GM19023 (cell line): ENCODE data around the gene STRN.
"Not testable (repeated sequence)": the region's sequence is repeated elsewhere in the genome, so short reads cannot be mapped to it uniquely, and the experiment has no call there.

ENCODE experiments used
- ATAC-seq: cut with Tn5 transposase; IDR thresholded peaks from one replicate; pipeline ENCODE4 v1.9.1; 2021; ENCODE audit warnings: mild to moderate bottlenecking, moderate library complexity; ENCODE audit not compliant: unreplicated experiment

The STRN gene

DNA sequence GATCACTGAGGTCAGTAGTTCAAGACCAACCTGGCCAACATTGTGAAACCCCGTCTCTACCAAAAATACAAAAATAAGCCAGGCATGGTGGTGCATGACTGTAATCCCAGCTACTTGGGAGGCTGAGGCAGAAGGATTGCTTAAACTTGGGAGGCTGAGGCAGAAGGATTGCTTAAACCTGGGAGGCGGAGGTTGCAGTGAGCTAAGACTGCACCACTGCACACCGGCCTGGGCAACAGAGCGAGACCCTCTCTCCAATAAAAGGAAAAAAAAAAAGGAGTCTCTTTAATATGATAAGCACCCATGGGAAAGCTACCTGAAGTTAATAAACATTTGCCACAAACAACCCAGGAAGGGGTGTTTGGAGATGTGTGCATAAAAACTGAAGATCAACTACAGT, 2.6 kb downstream of the STRN start:
- no peak for ATAC-seq

DNA sequence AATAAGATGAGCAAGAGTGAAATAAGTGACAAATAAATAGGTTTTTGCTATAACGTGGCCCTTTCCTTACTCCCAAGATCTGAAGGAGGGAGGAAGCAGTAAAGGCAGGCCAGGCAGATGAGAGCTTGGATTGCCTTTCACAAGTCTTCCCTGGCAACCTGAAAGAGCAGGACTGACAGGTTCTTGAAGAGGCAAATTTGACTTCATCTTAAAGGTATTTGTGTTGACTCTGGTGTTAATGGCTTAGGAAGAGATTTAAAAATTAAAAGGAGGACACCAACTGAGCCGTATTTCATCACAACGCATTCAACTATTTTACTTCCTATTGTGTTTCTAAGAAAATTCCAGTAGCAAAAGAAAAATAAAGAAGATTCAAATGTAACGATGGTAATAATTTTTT, 3.2 kb downstream of the STRN start:
- no peak for ATAC-seq

DNA sequence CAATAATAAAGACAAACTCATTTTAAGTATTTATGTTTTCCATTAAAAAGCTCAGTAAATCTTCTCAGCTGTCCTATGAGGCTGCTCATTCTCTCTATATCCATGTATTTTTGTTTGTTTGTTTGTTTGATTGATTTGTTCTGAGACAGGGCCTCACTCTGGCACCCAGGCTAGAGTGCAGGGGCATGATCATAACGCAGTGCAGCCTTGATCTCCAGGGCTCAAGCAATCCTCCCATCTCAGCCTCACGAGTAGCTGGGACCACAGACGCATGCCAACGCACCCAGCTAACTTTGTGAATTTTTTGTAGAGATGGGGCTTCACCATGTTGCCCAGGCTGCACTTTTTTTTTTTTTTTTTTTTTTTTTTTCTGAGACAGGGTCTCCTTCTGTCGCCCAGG, 5.6 kb downstream of the STRN start:
- no peak for ATAC-seq

DNA sequence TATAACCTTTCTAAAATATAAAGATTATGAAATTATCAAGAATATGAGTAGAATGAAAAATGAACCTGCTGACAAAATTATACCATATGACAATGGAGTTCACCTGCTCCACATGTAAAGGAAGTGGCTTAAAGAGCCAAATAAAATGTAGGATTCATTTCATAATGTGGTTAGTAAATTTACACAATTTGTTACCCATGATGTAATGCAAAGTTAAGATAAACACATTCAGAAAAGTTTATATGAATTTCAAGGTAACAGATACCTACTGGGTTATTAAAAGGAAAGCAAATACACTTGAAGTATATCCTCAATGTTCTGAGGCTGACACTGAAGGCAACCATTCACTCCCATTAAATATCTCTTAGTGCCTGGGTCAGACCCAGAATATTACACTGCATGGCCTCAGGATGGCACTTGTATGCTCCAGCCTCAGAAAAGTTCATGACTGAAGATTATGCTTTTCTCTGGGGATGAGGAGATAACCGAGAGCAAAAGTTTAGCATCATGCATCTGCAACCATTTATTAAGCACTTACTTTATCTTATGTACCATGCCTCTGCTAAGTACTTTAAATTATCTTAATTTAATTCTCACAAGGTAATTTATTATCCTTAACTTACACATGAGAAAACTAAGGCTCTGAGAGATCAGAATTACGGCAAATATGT, 6.2 kb downstream of the STRN start:
- ATAC-seq = no peak

DNA sequence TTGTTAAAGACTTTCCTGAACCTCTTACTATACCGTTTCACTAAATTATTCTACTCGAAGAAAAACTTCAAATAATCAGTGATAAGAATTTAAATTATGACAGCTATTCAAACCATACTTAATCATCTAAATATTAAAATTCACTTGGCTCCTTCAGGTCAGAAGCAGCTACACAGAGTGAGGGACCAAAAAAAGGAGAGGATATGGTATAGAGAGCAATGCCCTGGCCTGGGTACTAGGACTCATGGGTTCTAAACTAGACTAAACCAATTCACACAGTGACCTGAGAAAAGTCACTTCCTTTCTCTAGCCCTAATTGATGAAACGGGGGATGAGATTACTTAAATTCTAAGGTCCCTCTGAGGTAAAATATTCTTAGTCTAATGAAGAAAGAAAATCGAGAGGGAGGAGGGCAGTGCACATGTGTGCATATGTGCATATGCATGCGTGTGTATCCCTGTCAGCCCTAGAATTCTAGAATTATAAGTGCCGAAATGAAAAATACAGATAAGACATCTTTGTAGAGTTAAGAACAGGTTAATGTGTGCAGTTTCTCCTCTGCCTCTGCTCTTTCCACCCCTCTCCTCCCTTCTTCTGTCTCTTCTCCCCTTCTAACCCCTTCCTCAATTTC, 11.2 kb downstream of the STRN start:
- ATAC-seq = no peak

DNA sequence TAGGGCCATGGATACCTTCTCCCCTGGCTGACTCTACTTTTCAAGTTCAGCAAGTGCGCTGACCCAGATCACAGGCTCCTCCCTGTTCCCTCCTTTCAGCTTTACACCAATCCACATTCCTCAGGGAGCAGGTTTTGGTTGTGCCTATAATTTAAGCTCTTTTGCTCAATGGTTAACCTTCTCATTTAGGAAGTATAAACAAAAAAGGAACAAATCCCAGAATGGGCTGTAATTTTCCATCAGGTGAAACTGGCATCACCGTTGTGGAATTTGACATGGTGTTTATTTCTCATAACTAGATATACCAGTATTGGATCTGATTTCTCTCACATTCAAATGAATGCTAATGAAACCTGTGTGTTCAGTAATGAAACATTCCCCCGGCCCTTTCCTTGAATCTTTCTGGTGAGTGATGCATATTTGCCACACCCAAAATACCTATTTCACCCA, 13.6 kb downstream of the STRN start:
- ATAC-seq = no peak

DNA sequence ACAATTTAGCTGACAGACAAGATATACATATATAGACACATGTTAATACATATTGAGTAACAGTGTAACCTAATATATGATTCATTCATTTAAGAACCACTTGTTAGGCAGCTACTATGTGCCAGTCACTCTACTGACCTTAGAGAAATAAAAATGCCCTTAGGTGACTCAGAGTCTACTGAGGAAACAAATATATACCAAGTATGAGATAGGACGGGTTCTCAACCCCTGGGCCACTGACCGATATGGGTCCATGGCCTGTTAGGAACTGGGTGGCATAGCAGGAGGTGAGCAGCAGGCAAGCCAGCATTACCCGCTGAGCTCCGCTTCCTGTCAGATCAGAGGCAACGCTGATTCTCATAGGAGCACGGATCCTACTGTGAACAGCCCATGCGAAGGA, 14.8 kb downstream of the STRN start:
- no peak for ATAC-seq

DNA sequence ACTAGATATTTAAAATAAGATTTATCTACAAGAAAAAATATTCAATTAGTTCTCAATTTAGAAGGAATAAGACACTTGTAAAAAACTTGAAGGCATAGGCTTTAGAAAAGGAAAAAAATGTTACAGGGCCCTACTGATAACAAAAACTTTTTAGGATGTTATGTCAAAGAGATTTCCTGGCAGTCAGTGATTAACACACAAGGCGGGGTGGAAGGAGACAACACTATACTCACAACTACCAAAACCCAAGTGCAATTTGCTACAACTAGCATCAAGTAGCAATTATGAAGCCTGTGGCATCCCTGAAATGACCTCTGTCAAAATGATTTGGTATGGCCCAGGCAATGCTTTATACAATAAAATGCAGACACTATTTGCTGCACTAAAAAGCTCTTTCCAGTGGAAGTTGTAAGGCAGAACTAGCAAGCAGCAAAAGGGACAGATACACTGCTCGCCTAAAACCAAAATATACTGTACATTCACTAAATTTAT, 15.3 kb downstream of the STRN start:
- ATAC-seq = no peak

DNA sequence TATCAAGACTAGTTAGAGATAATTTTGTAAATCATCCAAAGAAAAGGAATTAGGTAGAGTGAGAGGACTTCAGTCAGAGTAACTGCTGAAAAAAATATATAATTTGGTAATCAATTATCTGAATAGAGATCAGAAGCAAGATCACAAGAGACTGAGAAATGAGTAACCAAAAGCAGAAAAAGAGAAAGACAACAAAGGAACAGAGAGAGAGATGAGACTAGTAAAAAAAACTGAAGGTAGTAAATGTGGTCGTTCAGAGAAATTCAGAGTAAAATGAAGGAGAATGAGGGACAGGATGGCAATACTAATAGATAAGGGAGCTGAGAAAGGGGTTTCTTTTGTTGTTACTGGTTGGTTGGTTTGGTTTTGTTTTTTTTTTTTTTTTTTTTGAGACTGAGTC, 16.5 kb downstream of the STRN start:
- no peak for ATAC-seq

DNA sequence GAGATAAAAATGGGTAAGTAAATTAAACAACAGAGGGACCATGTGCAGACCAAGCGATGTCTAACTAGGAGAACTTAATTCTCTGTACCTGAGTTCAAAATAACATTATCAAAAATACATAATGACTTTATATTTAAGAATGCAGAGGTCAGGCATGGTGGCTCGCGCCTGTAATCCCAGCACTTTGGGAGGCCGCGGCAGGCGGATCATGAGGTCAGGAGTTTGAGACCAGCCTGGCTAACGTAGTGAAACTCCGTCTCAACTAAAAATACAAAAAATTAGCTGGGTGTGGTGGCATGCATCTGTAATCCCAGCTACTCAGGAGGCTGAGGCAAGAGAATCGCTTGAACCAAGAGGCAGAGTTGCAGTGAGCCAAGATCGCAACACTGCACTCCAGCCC, 21.1 kb downstream of the STRN start:
- ATAC-seq = not testable (repeated sequence)

DNA sequence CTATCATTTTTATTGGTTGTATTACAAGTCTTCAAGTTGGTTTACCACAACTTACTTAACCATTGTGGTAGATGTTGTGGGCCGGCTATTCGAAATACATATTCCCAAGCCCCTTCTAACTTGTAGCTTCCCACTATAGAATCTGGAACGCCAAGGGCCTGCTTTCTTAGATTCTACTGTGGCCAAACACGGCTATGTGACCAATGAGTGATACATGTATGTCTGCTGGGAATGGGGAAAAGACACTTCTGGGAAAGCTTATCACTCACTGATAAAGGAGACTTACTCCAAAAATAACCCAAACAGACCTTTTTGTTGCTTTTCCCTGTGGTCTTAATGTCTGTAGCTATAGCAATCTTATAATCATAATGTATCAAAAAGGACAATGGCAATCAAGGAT, 24.5 kb downstream of the STRN start:
- no peak for ATAC-seq

DNA sequence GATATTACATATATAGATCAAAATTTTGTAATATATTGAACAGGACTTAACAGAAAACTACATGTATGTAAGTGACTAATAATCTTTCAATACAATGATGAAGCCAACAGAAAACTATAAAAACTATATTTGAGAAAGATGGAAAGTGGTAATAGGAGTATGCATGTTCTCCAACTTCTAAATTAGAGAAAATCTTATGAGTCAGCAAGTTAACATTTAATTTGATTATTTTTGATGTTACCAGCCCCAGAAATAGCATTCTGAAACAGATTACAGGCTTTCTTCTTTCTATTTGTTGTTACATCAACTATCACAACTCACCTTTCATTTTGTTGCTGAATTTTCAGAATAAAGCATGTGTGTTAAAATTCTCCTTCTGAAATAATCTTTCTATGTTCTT, 29.8 kb downstream of the STRN start:
- ATAC-seq = not testable (repeated sequence)

DNA sequence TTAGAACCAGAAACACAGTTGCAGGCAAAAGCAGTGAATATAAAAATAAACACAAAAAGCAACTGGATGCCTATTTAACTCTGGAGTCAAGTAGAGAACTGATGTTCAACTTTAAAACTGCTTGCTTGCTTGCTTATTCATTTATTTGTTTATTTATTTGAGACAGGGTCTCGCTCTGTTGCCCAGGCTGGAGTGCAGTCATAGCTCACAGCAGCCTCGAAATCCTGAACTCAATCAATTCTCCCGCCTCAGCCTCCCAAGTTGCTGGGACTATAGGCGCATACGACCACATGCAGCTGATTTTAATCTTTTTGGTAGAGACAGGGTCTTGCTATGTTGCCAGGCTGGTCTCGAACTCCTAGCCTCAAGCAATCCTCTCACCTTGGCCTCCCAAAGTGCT, 34.6 kb downstream of the STRN start:
- not testable (repeated sequence) for ATAC-seq

DNA sequence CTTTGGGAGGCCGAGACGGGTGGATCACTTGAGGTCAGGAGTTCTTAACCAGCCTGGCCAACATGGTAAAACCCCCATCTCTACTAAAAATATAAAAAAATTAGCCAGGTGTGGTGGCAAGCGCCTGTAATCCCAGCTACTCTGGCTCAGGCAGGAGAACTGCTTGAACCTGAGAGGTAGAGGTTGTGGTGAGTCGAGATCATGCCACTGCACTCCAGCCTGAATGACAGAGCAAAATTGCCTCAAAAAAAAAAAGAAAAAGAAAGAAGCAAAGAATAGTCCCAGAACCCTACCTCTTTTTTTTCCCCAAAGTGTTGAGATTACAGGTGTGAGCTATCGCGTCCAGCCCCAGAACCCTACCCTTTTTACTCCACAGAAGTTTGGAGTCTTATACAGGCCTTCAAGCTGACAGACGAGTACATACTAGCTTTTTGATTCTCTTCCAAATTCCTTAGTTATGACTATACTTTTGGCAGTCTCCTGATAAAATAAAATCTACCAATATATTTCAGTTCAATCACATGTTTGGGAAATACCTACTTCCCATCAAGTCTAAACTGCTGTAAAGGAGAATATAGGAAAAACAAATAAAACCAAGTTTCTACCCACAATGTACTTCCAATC, 35.4 kb downstream of the STRN start:
- ATAC-seq = not testable (repeated sequence)

DNA sequence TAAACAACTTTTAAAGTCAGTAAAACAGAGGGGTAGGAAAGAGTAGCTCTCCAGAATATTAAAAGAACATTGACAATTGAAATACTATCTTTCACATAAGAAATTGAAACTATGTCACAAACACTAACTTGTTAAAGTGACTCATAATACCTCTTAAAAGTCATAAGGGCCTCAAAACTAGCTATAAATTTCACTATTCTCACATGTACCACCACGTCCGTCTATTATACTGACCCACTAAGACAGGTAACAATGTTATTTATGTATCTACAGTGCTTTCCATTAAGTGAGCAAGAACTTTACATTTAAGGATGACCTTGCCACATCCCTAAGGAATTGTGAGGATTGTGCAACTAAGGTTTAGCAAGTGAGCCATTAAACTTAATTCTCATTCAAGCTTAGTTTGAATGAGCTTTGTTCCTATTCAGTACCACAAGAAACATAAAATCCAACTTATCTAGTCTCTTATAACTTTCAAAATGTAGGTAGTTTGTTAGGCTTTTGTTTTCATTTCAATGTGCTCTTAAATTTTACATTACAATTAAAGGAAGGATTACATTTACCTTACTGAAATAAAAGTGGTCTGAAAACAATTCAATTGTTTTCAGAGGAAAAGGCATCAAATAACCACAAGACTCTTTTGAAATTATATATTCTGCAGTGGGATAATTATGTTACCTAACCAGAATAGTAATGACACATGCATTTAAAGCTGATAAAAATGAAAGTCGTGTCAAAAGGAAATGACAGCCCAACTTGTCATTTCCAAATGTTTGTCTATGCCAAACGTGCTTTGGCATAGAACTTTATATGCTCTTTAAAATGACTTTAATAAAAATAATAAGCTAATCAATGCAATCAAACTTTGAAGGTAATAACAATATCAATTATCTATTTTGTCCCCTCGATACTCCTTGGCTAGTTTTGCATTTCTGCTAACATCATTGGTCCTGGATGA, 39.9 kb downstream of the STRN start:
- ATAC-seq = not testable (repeated sequence)

DNA sequence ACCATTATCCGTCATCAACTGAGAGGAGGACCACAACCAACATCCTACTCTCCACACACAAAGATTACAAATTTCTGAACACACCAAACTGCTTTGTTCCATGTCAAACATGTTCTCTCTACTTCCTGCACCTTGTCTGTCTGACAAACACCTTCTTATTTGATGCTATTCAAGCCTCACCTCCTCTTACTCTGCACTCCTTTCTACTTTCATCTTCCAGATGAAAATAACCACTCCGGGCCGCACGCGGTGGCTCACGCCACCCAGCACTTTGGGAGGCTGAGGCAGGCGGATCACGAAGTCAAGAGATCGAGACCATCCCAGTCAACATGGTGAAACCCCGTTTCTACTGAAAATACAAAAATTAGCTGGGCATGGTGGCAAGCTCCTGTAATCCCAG, 43.7 kb downstream of the STRN start:
- ATAC-seq = not testable (repeated sequence)

DNA sequence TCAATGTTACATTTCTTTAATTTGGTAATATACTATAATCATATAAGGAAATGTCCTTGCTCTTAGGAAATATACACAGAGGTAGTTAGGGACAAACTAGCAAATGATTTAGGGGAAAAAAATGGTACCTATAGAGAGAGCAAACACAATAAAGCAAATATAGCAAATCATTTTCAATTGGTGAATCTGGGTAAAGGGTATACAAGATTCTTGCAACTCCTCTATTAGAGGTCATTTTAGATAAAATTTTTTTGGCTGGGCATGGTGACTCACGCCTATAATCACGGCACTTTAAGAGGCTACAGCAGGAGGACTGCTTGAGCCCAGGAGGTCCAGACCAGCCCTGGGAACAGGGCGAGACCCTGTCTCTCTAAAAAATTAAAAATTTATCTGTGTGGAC, 44.4 kb downstream of the STRN start:
- no peak for ATAC-seq

DNA sequence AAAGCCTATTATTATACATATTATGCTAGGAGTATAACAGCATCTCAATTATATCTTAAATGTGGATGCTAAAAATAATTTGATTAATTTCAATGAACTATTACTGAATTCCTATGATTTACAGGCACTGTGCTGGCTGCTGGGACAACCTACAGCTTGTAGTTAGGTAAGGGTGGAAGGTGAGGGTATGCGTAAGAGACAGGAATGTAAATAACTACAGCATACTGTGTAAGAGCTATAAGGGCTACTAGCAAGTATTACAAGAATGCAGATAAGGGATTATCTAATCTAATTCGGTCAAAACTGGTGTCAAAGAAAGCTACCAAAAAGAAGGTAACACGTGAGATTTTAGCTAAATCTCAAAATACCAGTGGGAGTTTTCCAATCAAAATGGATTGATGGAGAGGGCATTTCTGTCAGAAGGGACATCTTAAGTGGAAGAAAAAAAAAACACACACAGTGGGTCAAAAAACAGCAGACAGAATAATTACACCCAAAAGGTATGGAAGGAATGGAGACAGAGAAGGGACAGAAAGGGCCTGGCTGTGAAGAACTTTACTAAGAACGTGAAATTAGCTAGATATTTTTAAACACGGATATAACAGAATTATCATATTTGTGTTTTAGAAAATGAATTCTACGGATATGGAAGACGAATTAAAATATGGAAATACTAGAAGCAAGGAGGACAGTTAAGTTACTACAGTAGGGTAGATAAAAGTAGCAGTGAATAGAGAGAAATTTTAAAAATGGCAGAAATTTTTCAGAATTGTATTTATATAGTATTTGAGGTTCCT, 47.1 kb downstream of the STRN start:
- ATAC-seq = no peak

DNA sequence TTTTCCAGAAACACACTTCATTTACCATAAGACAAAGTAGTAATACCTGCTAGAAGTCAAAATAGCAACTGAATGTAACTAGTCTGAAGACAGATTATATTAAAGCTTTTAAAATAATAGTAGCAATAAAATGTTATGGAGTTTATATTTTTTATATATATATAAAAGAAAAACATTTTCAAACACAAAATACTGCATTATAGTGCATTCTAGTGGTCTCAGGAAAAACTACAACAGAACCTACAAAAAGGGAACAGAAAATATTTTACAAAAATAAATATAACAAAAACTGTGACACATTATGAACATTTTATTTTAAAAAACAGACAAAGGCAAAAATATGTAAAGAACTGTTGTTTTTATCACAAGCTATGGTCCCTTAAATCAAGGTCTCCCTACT, 48.0 kb downstream of the STRN start:
- ATAC-seq = no peak

DNA sequence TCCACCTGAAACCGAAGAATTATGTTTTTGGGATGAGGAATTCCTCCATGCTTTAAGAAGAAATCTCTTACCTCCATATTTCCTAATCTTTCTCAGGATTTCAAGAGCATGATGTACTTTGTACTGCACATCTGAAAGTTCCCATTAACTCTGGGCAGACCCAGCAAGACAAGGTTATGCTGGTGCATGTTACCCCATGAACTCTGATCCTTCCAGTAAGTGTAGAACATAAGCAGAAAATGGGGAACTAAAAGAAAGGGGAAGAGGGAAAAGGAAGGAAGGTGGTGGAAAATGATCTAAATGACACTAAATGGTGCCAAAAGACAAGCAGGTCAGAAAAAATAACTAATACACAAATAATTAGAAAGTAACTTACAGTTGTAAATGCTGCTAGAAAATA, 50.7 kb downstream of the STRN start:
- ATAC-seq = no peak
